HCT116 (cell line): ENCODE results near the gene HNRNPA2B1. TPM values are rescaled to one million over a fixed set of nuclear protein-coding genes. Genes with fewer than 3 reads are reported as not detected.
A peak's percentile ranks its signal among the peaks of the same experiment; 100 is the strongest.

Experiments
- ATAC-seq: fragments of 200-7000 bp; cut with Tn5 transposase; 2 replicates; pipeline ENCODE4 v1.9.1; 2020; ENCODE audit warnings: mild to moderate bottlenecking, moderate library complexity
- BruUV-seq: library from RNA; stranded (reverse); fragments of 400-500 nt; replicated peaks from 2 replicates; lab custom pipeline; 2021; lab: Mats Ljungman, UMichigan
- CTCF ChIA-PET: fragments of 300-600 bp; sonication (Branson Sonifier 250); formaldehyde crosslinking; loops from one replicate; lab custom pipeline; 2021; ENCODE audit warnings: antibody characterized with exemption; lab: Charles Lee
- POLR2A ChIA-PET: fragments of 300-600, 350-600 bp; sonication (Branson Sonifier 250); formaldehyde crosslinking; loops from one replicate; lab custom pipeline; 2021; ENCODE audit warnings: antibody characterized with exemption; lab: Charles Lee
- RAD21 ChIA-PET, 2 experiments: fragments of 300-600 bp; sonication (Branson Sonifier 250); formaldehyde crosslinking; loops; one replicate each; lab custom pipeline; 2023; ENCODE audit warnings: low total read pairs in 2 of 2; ENCODE audit not compliant: uncharacterized antibody in 2 of 2, unreplicated experiment in 2 of 2, low non-redundant PET in 1 of 2; lab: Charles Lee
- DNase-seq: peaks from one replicate; pipeline ENCODE4 v3.0.0-alpha.2; 2010; ENCODE audit warnings: low read depth, low spot score
- H2AFZ ChIP-seq: fragments of 200-600 bp; shearing (Covaris generic), sonication (generic); 2 replicates; pipeline ENCODE4 v1.6.1; 2017; ENCODE audit warnings: low read depth, mixed run types, mixed read lengths, antibody characterized with exemption, low read length; ENCODE audit not compliant: poor library complexity, severe bottlenecking
- H3K27ac ChIP-seq: 2 replicates; pipeline ENCODE4 v1.5.1; 2012; ENCODE audit warnings: low read depth, low read length
- H3K27me3 ChIP-seq: fragments of 200-600 bp; sonication (generic); 2 replicates; pipeline ENCODE4 v1.6.1; 2016; ENCODE audit warnings: mixed run types, low read length, mixed read lengths; ENCODE audit not compliant: insufficient read depth
- H3K36me3 ChIP-seq, 2 experiments: fragments of 200-500 bp in 1 of 2; fragments of 200-600 bp in 1 of 2; sonication (Bioruptor generic) in 1 of 2; sonication (generic) in 1 of 2; 2 replicates each; pipeline versions ENCODE4 v1.5.1 to v1.6.1; 2014 to 2016; ENCODE audit warnings: low read length in 2 of 2, inconsistent platforms in 1 of 2, mixed read lengths in 1 of 2, mixed run types in 1 of 2; ENCODE audit not compliant: insufficient read depth in 2 of 2, control insufficient read depth in 1 of 2
- H3K4me1 ChIP-seq, 2 experiments: fragments of 200-600 bp in 1 of 2; sonication (generic) in 1 of 2; 2 replicates each; pipeline versions ENCODE4 v1.5.1 to v1.6.1; 2012 to 2017; ENCODE audit warnings: low read length in 2 of 2, inconsistent platforms in 1 of 2, mild to moderate bottlenecking in 1 of 2, mixed read lengths in 1 of 2, mixed run types in 1 of 2, moderate library complexity in 1 of 2; ENCODE audit not compliant: insufficient read depth in 2 of 2, control insufficient read depth in 1 of 2
- H3K4me2 ChIP-seq: fragments of 200-600 bp; sonication (generic); 2 replicates; pipeline ENCODE4 v1.6.1; 2017; ENCODE audit warnings: mixed run types, low read length, mixed read lengths
- H3K4me3 ChIP-seq, 2 experiments: fragments of 200-600 bp in 1 of 2; sonication (generic) in 1 of 2; replicated peaks in 1 of 2; 2 replicates each; pipeline ENCODE4 v1.5.1; 2011 to 2016; ENCODE audit warnings: low read length in 2 of 2, control low read depth in 1 of 2, low read depth in 1 of 2, mild to moderate bottlenecking in 1 of 2, mixed read lengths in 1 of 2, mixed run types in 1 of 2
- H3K79me2 ChIP-seq: fragments of 200-600 bp; sonication (generic); 2 replicates; pipeline ENCODE4 v1.6.1; 2017; ENCODE audit warnings: mild to moderate bottlenecking, mixed run types, low read length, moderate library complexity, mixed read lengths; ENCODE audit not compliant: insufficient read depth
- H3K9ac ChIP-seq: fragments of 200-600 bp; sonication (generic); 2 replicates; pipeline ENCODE4 v1.6.1; 2016; ENCODE audit warnings: low read length, mixed read lengths
- H3K9me2 ChIP-seq: fragments of 200-600 bp; sonication (generic), shearing (Covaris generic); 2 replicates; pipeline ENCODE4 v1.6.1; 2017; ENCODE audit warnings: mixed run types, mild to moderate bottlenecking, moderate library complexity; ENCODE audit not compliant: insufficient read depth
- H3K9me3 ChIP-seq, 2 experiments: fragments of 200-500 bp in 1 of 2; fragments of 200-600 bp in 1 of 2; sonication (Bioruptor generic) in 1 of 2; sonication (generic) in 1 of 2; 2 replicates each; pipeline ENCODE4 v1.6.1; 2014 to 2017; ENCODE audit warnings: low read length in 2 of 2, mixed read lengths in 2 of 2, inconsistent platforms in 1 of 2, low read depth in 1 of 2, mild to moderate bottlenecking in 1 of 2, mixed run types in 1 of 2, moderate library complexity in 1 of 2; ENCODE audit not compliant: control insufficient read depth in 1 of 2, insufficient read depth in 1 of 2
- H4K20me1 ChIP-seq: fragments of 200-600 bp; sonication (generic), shearing (Covaris generic); 2 replicates; pipeline ENCODE4 v1.6.1; 2017; ENCODE audit warnings: mixed run types, mild to moderate bottlenecking, moderate library complexity; ENCODE audit not compliant: insufficient read depth
- CBX3 ChIP-seq: IDR thresholded peaks from 2 replicates; pipeline ENCODE4 v1.6.1; 2012; ENCODE audit warnings: low read depth
- EGR1 ChIP-seq: IDR thresholded peaks from 2 replicates; pipeline ENCODE4 v1.6.1; 2012; ENCODE audit warnings: low read depth
- ELF1 ChIP-seq: IDR thresholded peaks from 2 replicates; pipeline ENCODE4 v1.6.1; 2012; ENCODE audit warnings: low read depth, borderline replicate concordance
- EZH2 ChIP-seq: fragments of 200-600 bp; sonication (generic); IDR thresholded peaks from 2 replicates; pipeline ENCODE4 v1.6.1; 2017; ENCODE audit warnings: antibody characterized with exemption, mixed run types
- FOSL1 ChIP-seq: IDR thresholded peaks from 2 replicates; pipeline ENCODE4 v1.6.1; 2012; ENCODE audit warnings: low read depth
- JUND ChIP-seq: IDR thresholded peaks from 2 replicates; pipeline ENCODE4 v1.6.1; 2012
- POLR2A ChIP-seq: IDR thresholded peaks from 2 replicates; pipeline ENCODE4 v1.7.0; 2011; ENCODE audit warnings: borderline replicate concordance; ENCODE audit not compliant: insufficient read depth, insufficient read length; ENCODE audit errors: extremely low read depth
- POLR2AphosphoS5 ChIP-seq: IDR thresholded peaks from 2 replicates; pipeline ENCODE4 v1.6.1; 2011; ENCODE audit warnings: mild to moderate bottlenecking, low read depth, low read length, moderate library complexity
- RAD21 ChIP-seq: IDR thresholded peaks from 2 replicates; pipeline ENCODE4 v1.6.1; 2012; ENCODE audit warnings: low read depth, mild to moderate bottlenecking
- SIN3A ChIP-seq: IDR thresholded peaks from 2 replicates; pipeline ENCODE4 v1.6.1; 2012; ENCODE audit warnings: low read depth
- SP1 ChIP-seq: IDR thresholded peaks from 2 replicates; pipeline ENCODE4 v1.6.1; 2012; ENCODE audit warnings: low read depth
- SRF ChIP-seq: IDR thresholded peaks from 2 replicates; pipeline ENCODE4 v1.6.1; 2012; ENCODE audit warnings: low read depth
- TCF7L2 ChIP-seq: IDR thresholded peaks from 2 replicates; pipeline ENCODE4 v1.7.0; 2011; ENCODE audit warnings: borderline replicate concordance, inconsistent platforms; ENCODE audit not compliant: insufficient read depth, insufficient read length; ENCODE audit errors: extremely low read depth
- YY1 ChIP-seq: IDR thresholded peaks from 2 replicates; pipeline ENCODE4 v1.6.1; 2011; ENCODE audit warnings: low read length, low read depth, moderate library complexity, mild to moderate bottlenecking; ENCODE audit not compliant: insufficient replicate concordance; ENCODE audit errors: extremely low read depth
- ZFX ChIP-seq: fragments of 450-650 bp; IDR thresholded peaks from 2 replicates; pipeline ENCODE4 v1.6.1; 2017
- intact Hi-C: fragments of 100-400 bp; cut with micrococcal nuclease; formaldehyde crosslinking; loops from 2 replicates; pipeline ENCODE4 v1.10.0; 2022
- total RNA-seq: library from RNA; stranded (reverse); gene quantifications from one replicate; pipeline ENCODE4 v1.2.1, GENCODE V29; 2021; ENCODE audit not compliant: unreplicated experiment
- TF ChIP-seq, protein P1 (sequence below): IDR thresholded peaks from 2 replicates; pipeline ENCODE4 v1.6.1; 2012; ENCODE audit warnings: low read depth

Gene HNRNPA2B1
- total RNA-seq, 1 experiment from 2014 or later = 870 TPM

- TF ChIP-seq, protein P1, sequence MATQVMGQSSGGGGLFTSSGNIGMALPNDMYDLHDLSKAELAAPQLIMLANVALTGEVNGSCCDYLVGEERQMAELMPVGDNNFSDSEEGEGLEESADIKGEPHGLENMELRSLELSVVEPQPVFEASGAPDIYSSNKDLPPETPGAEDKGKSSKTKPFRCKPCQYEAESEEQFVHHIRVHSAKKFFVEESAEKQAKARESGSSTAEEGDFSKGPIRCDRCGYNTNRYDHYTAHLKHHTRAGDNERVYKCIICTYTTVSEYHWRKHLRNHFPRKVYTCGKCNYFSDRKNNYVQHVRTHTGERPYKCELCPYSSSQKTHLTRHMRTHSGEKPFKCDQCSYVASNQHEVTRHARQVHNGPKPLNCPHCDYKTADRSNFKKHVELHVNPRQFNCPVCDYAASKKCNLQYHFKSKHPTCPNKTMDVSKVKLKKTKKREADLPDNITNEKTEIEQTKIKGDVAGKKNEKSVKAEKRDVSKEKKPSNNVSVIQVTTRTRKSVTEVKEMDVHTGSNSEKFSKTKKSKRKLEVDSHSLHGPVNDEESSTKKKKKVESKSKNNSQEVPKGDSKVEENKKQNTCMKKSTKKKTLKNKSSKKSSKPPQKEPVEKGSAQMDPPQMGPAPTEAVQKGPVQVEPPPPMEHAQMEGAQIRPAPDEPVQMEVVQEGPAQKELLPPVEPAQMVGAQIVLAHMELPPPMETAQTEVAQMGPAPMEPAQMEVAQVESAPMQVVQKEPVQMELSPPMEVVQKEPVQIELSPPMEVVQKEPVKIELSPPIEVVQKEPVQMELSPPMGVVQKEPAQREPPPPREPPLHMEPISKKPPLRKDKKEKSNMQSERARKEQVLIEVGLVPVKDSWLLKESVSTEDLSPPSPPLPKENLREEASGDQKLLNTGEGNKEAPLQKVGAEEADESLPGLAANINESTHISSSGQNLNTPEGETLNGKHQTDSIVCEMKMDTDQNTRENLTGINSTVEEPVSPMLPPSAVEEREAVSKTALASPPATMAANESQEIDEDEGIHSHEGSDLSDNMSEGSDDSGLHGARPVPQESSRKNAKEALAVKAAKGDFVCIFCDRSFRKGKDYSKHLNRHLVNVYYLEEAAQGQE = no peak
- TF ChIP-seq EGR1 (no peak), ELF1 (no peak)
Measured at GRCh38 chr7:26170663-26171062, 29.9 kb downstream of the HNRNPA2B1 start (continued).

- intact Hi-C loops = no loop called here
- RAD21 ChIA-PET = no interaction called here
- CTCF ChIA-PET = no interaction called here
- H3K4me3 ChIP-seq = no peak overlapping the region
- peak; percentile 72 for ATAC-seq
- no peak overlapping the region for H2AFZ ChIP-seq
- POLR2A ChIA-PET = no interaction called here
- BruUV-seq = no TSS peak
- no peaks in the 10 kb centered on the region for H3K27me3 ChIP-seq
- H3K4me2 ChIP-seq = no peak overlapping the region
- no peaks in the 10 kb centered on the region for H3K9me3 ChIP-seq
- no peak overlapping the region for H3K27ac ChIP-seq
- H3K4me1 ChIP-seq = peaks cover 5 to 8% of the 10 kb centered on the region in 2 experiments; a peak in 2 of 4 replicates
- H4K20me1 ChIP-seq = no peaks in the 10 kb centered on the region
- no peak overlapping the region for H3K9ac ChIP-seq
- H3K79me2 ChIP-seq = peaks cover 8% of the 10 kb centered on the region; the same call in 1 of the 2 replicates
- DNase-seq = no peak
- TF ChIP-seq SP1 (no peak), YY1 (no peak), EGR1 (no peak), EZH2 (no peak), TCF7L2 (no peak), JUND (no peak), ELF1 (no peak), FOSL1 (no peak), CBX3 (no peak), ZFX (no peak), POLR2AphosphoS5 (no peak), SIN3A (no peak), POLR2A (no peak), SRF (no peak), RAD21 (no peak)
- H3K9me2 ChIP-seq = no peaks in the 10 kb centered on the region
- no peaks in the 10 kb centered on the region for H3K36me3 ChIP-seq
Measured at GRCh38 chr7:26169271-26169670, 31.3 kb downstream of the HNRNPA2B1 start.
